Measurements from ENCODE around the gene ZFY. TPM values are rescaled to one million over a fixed set of nuclear protein-coding genes. Genes with fewer than 3 reads are reported as not detected.
"Not testable (repeated sequence)": the region's sequence is repeated elsewhere in the genome, so short reads cannot be mapped to it uniquely, and the experiment has no call there.

The ZFY gene
- total RNA-seq, 2 experiments from 2014 or later, result 13.4 to 16.8 TPM

- no peak overlapping the region for H3K27ac Mint-ChIP-seq
Observed at GRCh38 chrY:2969561-2969960, 34.4 kb downstream of the ZFY start.

GRCh38 chrY:2972708-2973107 is 37.5 kb downstream of the ZFY start:
- ChIA-PET CTCF (no interaction called here), POLR2A (no interaction called here)
- no peak for TF ChIP-seq CTCF (IDR thresholded peaks at IDR 0.05)
- Mint-ChIP-seq H3K27me3 (no peaks in the 10 kb centered on the region), H3K4me1 (ENCODE audit: low read depth) (peaks cover 30% of the 10 kb centered on the region), H3K27ac (no peak overlapping the region), H3K36me3 (ENCODE audit: low read depth) (peaks cover 20% of the 10 kb centered on the region), H3K9me3 (no peaks in the 10 kb centered on the region), H3K4me3 (no peak overlapping the region)
- no peak for DNase-seq
- intact Hi-C loops (cut with micrococcal nuclease), result no loop called here
- ATAC-seq, result no peak

More at GRCh38 chrY:2969561-2969960, 34.4 kb downstream of the ZFY start:
- no peak for ATAC-seq
- ChIA-PET CTCF (interaction anchor here (1.3 kb wide), 1 partner anchor 12 kb away, joined by 3 read pairs; no protein-coding TSS in a partner anchor), POLR2A (no interaction called here)
- Mint-ChIP-seq H3K4me3 (no peak overlapping the region), H3K9me3 (no peaks in the 10 kb centered on the region), H3K27me3 (no peaks in the 10 kb centered on the region), H3K4me1 (ENCODE audit: low read depth) (peaks cover 33% of the 10 kb centered on the region), H3K36me3 (ENCODE audit: low read depth) (peaks cover 11% of the 10 kb centered on the region)
- TF ChIP-seq CTCF (IDR thresholded peaks at IDR 0.05), result no peak
- no peak for DNase-seq
- intact Hi-C loops (cut with micrococcal nuclease), result no loop called here

- Mint-ChIP-seq H3K4me1 (ENCODE audit: low read depth) (peaks cover 30% of the 10 kb centered on the region), H3K36me3 (ENCODE audit: low read depth) (peaks cover 20% of the 10 kb centered on the region), H3K4me3 (no peak overlapping the region), H3K27ac (no peak overlapping the region), H3K9me3 (no peaks in the 10 kb centered on the region), H3K27me3 (no peaks in the 10 kb centered on the region)
- intact Hi-C loops (cut with micrococcal nuclease), result no loop called here
- TF ChIP-seq CTCF (IDR thresholded peaks at IDR 0.05), result no peak
- DNase-seq (no peak), ATAC-seq (no peak)
- CTCF ChIA-PET, result no interaction called here
- POLR2A ChIA-PET, result no interaction called here
Observed at GRCh38 chrY:2973110-2973751, 38.0 kb downstream of the ZFY start.

GRCh38 chrY:2979283-2979682 is 44.1 kb downstream of the ZFY start:
- DNase-seq (no peak), ATAC-seq (no peak)
- no peaks in the 10 kb centered on the region for H3K9me3 Mint-ChIP-seq
- intact Hi-C loops (cut with micrococcal nuclease), result no loop called here
- H3K36me3 Mint-ChIP-seq (ENCODE audit: low read depth), result peaks cover 13% of the 10 kb centered on the region
- H3K27me3 Mint-ChIP-seq, result no peaks in the 10 kb centered on the region
- H3K4me3 Mint-ChIP-seq, result no peak overlapping the region
- H3K4me1 Mint-ChIP-seq (ENCODE audit: low read depth), result no peaks in the 10 kb centered on the region
- CTCF ChIA-PET, result no interaction called here
- H3K27ac Mint-ChIP-seq, result no peak overlapping the region
- TF ChIP-seq CTCF (IDR thresholded peaks at IDR 0.05), result no peak
- POLR2A ChIA-PET, result interaction anchor here (2.6 kb wide), 1 partner anchor 18 kb away, joined by 6 read pairs; no protein-coding TSS in a partner anchor

- Mint-ChIP-seq H3K36me3 (ENCODE audit: low read depth) (no peaks in the 10 kb centered on the region), H3K4me3 (no peak overlapping the region), H3K27me3 (no peaks in the 10 kb centered on the region), H3K9me3 (no peaks in the 10 kb centered on the region), H3K27ac (no peak overlapping the region), H3K4me1 (ENCODE audit: low read depth) (no peaks in the 10 kb centered on the region)
- ATAC-seq (no peak), DNase-seq (no peak)
- no peak for TF ChIP-seq CTCF (IDR thresholded peaks at IDR 0.05)
- POLR2A ChIA-PET, result no interaction called here
- CTCF ChIA-PET, result no interaction called here
- intact Hi-C loops (cut with micrococcal nuclease), result no loop called here
Observed at GRCh38 chrY:2984491-2984890, 49.3 kb downstream of the ZFY start.

- CTCF ChIA-PET, result interaction anchor here (0.6 kb wide), 1 partner anchor 11 kb away, joined by 3 read pairs; no protein-coding TSS in a partner anchor
- H3K27ac Mint-ChIP-seq; POLR2A ChIA-PET; intact Hi-C loops (cut with micrococcal nuclease); DNase-seq; H3K27me3 Mint-ChIP-seq; ATAC-seq; H3K9me3 Mint-ChIP-seq; H3K4me3 Mint-ChIP-seq; H3K36me3 Mint-ChIP-seq (ENCODE audit: low read depth); H3K4me1 Mint-ChIP-seq (ENCODE audit: low read depth): not testable (repeated sequence)
Observed at GRCh38 chrY:2987178-2987577, 52.0 kb downstream of the ZFY start.

- CTCF ChIA-PET, result not testable (repeated sequence)
Observed at GRCh38 chrY:2997369-2997768, 62.2 kb downstream of the ZFY start.

More at GRCh38 chrY:2997369-2997768, 62.2 kb downstream of the ZFY start:
- Mint-ChIP-seq H3K4me3 (peak overlapping the region; percentile 54), H3K27ac (peak overlapping the region; percentile 38), H3K4me1 (ENCODE audit: low read depth) (peaks cover 26% of the 10 kb centered on the region)
- H3K9me3 Mint-ChIP-seq; ATAC-seq; H3K27me3 Mint-ChIP-seq; DNase-seq; H3K36me3 Mint-ChIP-seq (ENCODE audit: low read depth); intact Hi-C loops (cut with micrococcal nuclease): not testable (repeated sequence)
- POLR2A ChIA-PET, result interaction anchor here (1.3 kb wide), 1 partner anchor 18 kb away, joined by 6 read pairs; no protein-coding TSS in a partner anchor

All from activated CD8-positive, alpha-beta T cell treated with anti-CD3 and anti-CD28 coated beads for 36 hours (primary cell).